Skin epidermis (tissue), 12 donors: ENCODE data around the gene GNAS.
"Not testable (repeated sequence)": the region's sequence is repeated elsewhere in the genome, so short reads cannot be mapped to it uniquely, and the experiment has no call there.

ENCODE experiments used
- H3K27ac ChIP-seq, 21 experiments: fragments of 200-600 bp; sonication (generic) in 11 of 21; one replicate each; pipeline ENCODE4 v1.5.0; 2020; ENCODE audit warnings: mild to moderate bottlenecking in 3 of 21, inconsistent platforms in 2 of 21, moderate library complexity in 2 of 21
- H3K4me3 ChIP-seq, 7 experiments: fragments of 200-600 bp; sonication (generic) in 2 of 7; one replicate each; pipeline ENCODE4 v1.5.0; 2020; ENCODE audit warnings: inconsistent platforms in 2 of 7, mild to moderate bottlenecking in 2 of 7, moderate library complexity in 1 of 7

The GNAS gene

GRCh38 chr20:58852543-58853271 lies at the start of gene GNAS:
GNAS (plus strand) TSS chr20:58852716.
- H3K4me3 ChIP-seq, result peak within 1 kb of the TSS in 5 of 7 experiments; percentile 4 to 40 (median 30)
- H3K27ac ChIP-seq, result no peak within 1 kb of the TSS

- Histone ChIP-seq H3K4me3 (no peak overlapping the region), H3K27ac (no peak overlapping the region)
Measured at GRCh38 chr20:58803533-58803932, 49.0 kb upstream of the GNAS start.

GRCh38 chr20:58807801-58808200 lies 44.7 kb upstream of the GNAS start:
- no peak overlapping the region for H3K27ac ChIP-seq
- no peak overlapping the region for H3K4me3 ChIP-seq

- Histone ChIP-seq H3K4me3 (no peak overlapping the region), H3K27ac (no peak overlapping the region)
Measured at GRCh38 chr20:58808271-58809046, 44.1 kb upstream of the GNAS start.

GRCh38 chr20:58810116-58810878 lies 42.2 kb upstream of the GNAS start:
- H3K4me3 ChIP-seq, result no peak overlapping the region
- no peak overlapping the region for H3K27ac ChIP-seq

GRCh38 chr20:58810879-58811250 lies 41.7 kb upstream of the GNAS start:
- Histone ChIP-seq H3K27ac (no peak overlapping the region), H3K4me3 (no peak overlapping the region)

GRCh38 chr20:58811334-58811733 lies 41.2 kb upstream of the GNAS start:
- Histone ChIP-seq H3K4me3 (no peak overlapping the region), H3K27ac (no peak overlapping the region)

GRCh38 chr20:58813369-58813768 lies 39.1 kb upstream of the GNAS start:
- Histone ChIP-seq H3K4me3 (no peak overlapping the region), H3K27ac (no peak overlapping the region)

- H3K27ac ChIP-seq, result no peak overlapping the region
- no peak overlapping the region for H3K4me3 ChIP-seq
Measured at GRCh38 chr20:58815448-58815847, 37.1 kb upstream of the GNAS start.

- H3K27ac ChIP-seq, result no peak overlapping the region
- H3K4me3 ChIP-seq, result no peak overlapping the region
Measured at GRCh38 chr20:58816051-58816450, 36.5 kb upstream of the GNAS start.

GRCh38 chr20:58816957-58817651 lies 35.4 kb upstream of the GNAS start:
- H3K27ac ChIP-seq, result peak overlapping the region in 1 of 21 experiments; percentile 55
- no peak overlapping the region for H3K4me3 ChIP-seq

- Histone ChIP-seq H3K4me3 (no peak overlapping the region), H3K27ac (peak overlapping the region in 1 of 21 experiments; percentile 55)
Measured at GRCh38 chr20:58817748-58818147, 34.8 kb upstream of the GNAS start.

GRCh38 chr20:58818586-58819285 lies 33.8 kb upstream of the GNAS start:
- Histone ChIP-seq H3K4me3 (no peak overlapping the region), H3K27ac (peak overlapping the region in 1 of 21 experiments; percentile 55)

- no peak overlapping the region for H3K4me3 ChIP-seq
- H3K27ac ChIP-seq, result no peak overlapping the region
Measured at GRCh38 chr20:58819921-58820320, 32.6 kb upstream of the GNAS start.

GRCh38 chr20:58820515-58820914 lies 32.0 kb upstream of the GNAS start:
- H3K4me3 ChIP-seq, H3K27ac ChIP-seq: not testable (repeated sequence)

GRCh38 chr20:58822149-58822548 lies 30.4 kb upstream of the GNAS start:
- no peak overlapping the region for H3K4me3 ChIP-seq
- no peak overlapping the region for H3K27ac ChIP-seq

GRCh38 chr20:58822748-58823730 lies 29.5 kb upstream of the GNAS start:
- Histone ChIP-seq H3K27ac (no peak overlapping the region), H3K4me3 (no peak overlapping the region)

GRCh38 chr20:58824843-58825242 lies 27.7 kb upstream of the GNAS start:
- H3K27ac ChIP-seq, result no peak overlapping the region
- no peak overlapping the region for H3K4me3 ChIP-seq
